ENCODE results near the gene CCDC30. TPM values are rescaled to one million over a fixed set of nuclear protein-coding genes. Genes with fewer than 3 reads are reported as not detected.

The CCDC30 gene
- total RNA-seq, 2 experiments from 2014 or later: 1.2 to 1.3 TPM

DNA sequence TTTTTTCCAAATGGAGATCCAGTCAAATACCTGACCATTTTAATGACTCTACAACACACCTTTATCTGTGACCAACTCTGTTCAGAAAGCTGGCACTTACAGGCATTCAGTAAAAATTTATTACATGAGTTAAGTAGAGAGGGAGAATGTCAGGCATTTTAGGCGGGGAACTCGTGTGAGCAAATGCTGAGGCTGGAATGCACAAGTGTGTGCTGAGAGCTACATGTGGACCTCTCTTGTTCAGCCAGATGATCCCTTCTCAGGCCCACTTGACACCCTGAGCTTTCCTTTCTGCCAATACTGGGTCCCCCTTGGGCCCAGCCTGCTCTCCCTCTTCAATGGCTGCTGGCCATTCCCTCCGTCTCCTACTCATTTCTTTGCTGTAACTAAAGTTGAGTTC lies 206.8 kb downstream of the CCDC30 start:
- peaks cover 4% of the 10 kb centered on the region for H3K4me1 Mint-ChIP-seq (ENCODE audit: low read depth)
- no peaks in the 10 kb centered on the region for H3K9me3 Mint-ChIP-seq
- Histone ChIP-seq H3K4me1 (ENCODE audit: insufficient read depth, low read length) (no peaks in the 10 kb centered on the region), H3K9me3 (ENCODE audit: control insufficient read depth in 1 of 2, insufficient read depth in 1 of 2, low read length in 2 of 2) (no peaks in the 10 kb centered on the region), H3K36me3 (ENCODE audit: insufficient read depth, low read length) (peaks cover 69% of the 10 kb centered on the region), H3K27me3 (ENCODE audit: control insufficient read depth in 1 of 2, insufficient read depth in 2 of 2, low read length in 2 of 2) (no peaks in the 10 kb centered on the region), H3K27ac (ENCODE audit: low read depth in 1 of 2, low read length in 2 of 2) (no peak overlapping the region), H3K4me3 (ENCODE audit: low read length) (no peak overlapping the region)
- intact Hi-C loops (cut with DNase I, micrococcal nuclease): no loop called here
- no peak overlapping the region for H3K27ac Mint-ChIP-seq
- ChIA-PET POLR2A (interaction anchor here (2.6 kb wide), 1 partner anchor 12 kb away, joined by 13 read pairs; the partner anchor contains the start of gene YBX1), CTCF (no interaction called here)
- no peak for DNase-seq
- H3K36me3 Mint-ChIP-seq (ENCODE audit: low read depth): peaks cover 78% of the 10 kb centered on the region
- ATAC-seq (ENCODE audit: poor library complexity): no peak
- H3K4me3 Mint-ChIP-seq: no peak overlapping the region
- TF ChIP-seq, protein P1, sequence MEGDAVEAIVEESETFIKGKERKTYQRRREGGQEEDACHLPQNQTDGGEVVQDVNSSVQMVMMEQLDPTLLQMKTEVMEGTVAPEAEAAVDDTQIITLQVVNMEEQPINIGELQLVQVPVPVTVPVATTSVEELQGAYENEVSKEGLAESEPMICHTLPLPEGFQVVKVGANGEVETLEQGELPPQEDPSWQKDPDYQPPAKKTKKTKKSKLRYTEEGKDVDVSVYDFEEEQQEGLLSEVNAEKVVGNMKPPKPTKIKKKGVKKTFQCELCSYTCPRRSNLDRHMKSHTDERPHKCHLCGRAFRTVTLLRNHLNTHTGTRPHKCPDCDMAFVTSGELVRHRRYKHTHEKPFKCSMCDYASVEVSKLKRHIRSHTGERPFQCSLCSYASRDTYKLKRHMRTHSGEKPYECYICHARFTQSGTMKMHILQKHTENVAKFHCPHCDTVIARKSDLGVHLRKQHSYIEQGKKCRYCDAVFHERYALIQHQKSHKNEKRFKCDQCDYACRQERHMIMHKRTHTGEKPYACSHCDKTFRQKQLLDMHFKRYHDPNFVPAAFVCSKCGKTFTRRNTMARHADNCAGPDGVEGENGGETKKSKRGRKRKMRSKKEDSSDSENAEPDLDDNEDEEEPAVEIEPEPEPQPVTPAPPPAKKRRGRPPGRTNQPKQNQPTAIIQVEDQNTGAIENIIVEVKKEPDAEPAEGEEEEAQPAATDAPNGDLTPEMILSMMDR (IDR thresholded peaks at IDR 0.05): no peak
- H3K27me3 Mint-ChIP-seq: no peaks in the 10 kb centered on the region

DNA sequence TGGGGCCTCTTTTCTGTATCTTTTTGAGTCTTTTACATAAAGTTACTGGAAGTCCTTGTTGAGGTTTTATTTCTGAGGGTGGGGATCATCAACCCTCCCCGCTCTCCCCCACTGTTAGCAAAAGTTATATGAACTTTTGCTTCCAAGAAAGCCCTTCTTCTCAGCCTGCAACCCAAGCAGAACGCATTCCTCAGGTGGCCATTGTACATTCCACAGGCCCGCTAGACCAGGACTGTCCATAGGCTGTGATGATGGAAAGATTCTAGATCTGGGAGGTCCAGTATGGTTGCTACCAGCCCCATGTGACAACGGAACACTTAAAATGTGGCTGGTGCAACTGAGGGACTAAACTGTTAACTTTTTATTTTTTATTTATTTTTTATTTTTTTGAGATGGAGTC lies 207.3 kb downstream of the CCDC30 start:
- CTCF ChIA-PET: no interaction called here
- Histone ChIP-seq H3K9me3 (ENCODE audit: control insufficient read depth in 1 of 2, insufficient read depth in 1 of 2, low read length in 2 of 2) (no peaks in the 10 kb centered on the region), H3K27me3 (ENCODE audit: control insufficient read depth in 1 of 2, insufficient read depth in 2 of 2, low read length in 2 of 2) (no peaks in the 10 kb centered on the region), H3K27ac (ENCODE audit: low read depth in 1 of 2, low read length in 2 of 2) (no peak overlapping the region), H3K4me1 (ENCODE audit: insufficient read depth, low read length) (no peaks in the 10 kb centered on the region), H3K4me3 (ENCODE audit: low read length) (no peak overlapping the region), H3K36me3 (ENCODE audit: insufficient read depth, low read length) (peaks cover 70% of the 10 kb centered on the region)
- H3K9me3 Mint-ChIP-seq: no peaks in the 10 kb centered on the region
- H3K36me3 Mint-ChIP-seq (ENCODE audit: low read depth): peaks cover 81% of the 10 kb centered on the region
- intact Hi-C loops (cut with DNase I, micrococcal nuclease): no loop called here
- H3K27me3 Mint-ChIP-seq: no peaks in the 10 kb centered on the region
- POLR2A ChIA-PET: interaction anchor here (2.6 kb wide), 1 partner anchor 12 kb away, joined by 13 read pairs; the partner anchor contains the start of gene YBX1
- TF ChIP-seq, protein P1 (IDR thresholded peaks at IDR 0.05): no peak
- peaks cover 4% of the 10 kb centered on the region for H3K4me1 Mint-ChIP-seq (ENCODE audit: low read depth)
- no peak overlapping the region for H3K27ac Mint-ChIP-seq
- DNase-seq (no peak), ATAC-seq (ENCODE audit: poor library complexity) (no peak)
- no peak overlapping the region for H3K4me3 Mint-ChIP-seq

DNA sequence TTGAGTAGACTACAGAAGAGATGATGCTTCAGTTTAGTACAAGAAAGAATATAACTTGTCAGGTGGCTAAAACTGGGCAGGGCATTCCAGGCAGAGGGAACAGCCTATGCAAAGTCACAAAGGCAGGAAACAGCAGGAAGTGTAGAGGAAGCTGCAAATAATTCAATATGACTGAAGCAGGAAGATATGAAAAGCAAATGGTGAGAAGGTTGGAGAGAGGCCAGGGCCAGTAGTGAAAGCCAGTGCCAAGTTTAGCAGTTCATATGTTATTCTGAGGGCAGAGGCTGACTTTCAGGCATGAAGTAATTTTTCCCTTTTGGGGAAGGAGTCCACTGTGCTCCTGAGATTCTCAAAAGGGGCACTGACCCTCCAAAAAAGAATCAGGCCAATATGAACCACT lies 211.1 kb downstream of the CCDC30 start:
- intact Hi-C loops (cut with DNase I, micrococcal nuclease): no loop called here
- peaks cover 39% of the 10 kb centered on the region for H3K36me3 ChIP-seq (ENCODE audit: insufficient read depth, low read length)
- no peak overlapping the region for H3K4me3 ChIP-seq (ENCODE audit: low read length)
- ChIA-PET POLR2A (interaction anchor here (2.0 kb wide), 1 partner anchor 9 kb away, joined by 5 read pairs; the partner anchor contains the start of gene YBX1), CTCF (no interaction called here)
- H3K4me1 ChIP-seq (ENCODE audit: insufficient read depth, low read length): no peaks in the 10 kb centered on the region
- TF ChIP-seq, protein P1 (IDR thresholded peaks at IDR 0.05): no peak
- no peak overlapping the region for H3K27ac ChIP-seq (ENCODE audit: low read depth in 1 of 2, low read length in 2 of 2)
- Mint-ChIP-seq H3K27me3 (no peaks in the 10 kb centered on the region), H3K27ac (peak overlapping the region; percentile 12), H3K4me1 (ENCODE audit: low read depth) (no peaks in the 10 kb centered on the region), H3K4me3 (no peak overlapping the region), H3K36me3 (ENCODE audit: low read depth) (peaks cover 57% of the 10 kb centered on the region), H3K9me3 (no peaks in the 10 kb centered on the region)
- H3K9me3 ChIP-seq (ENCODE audit: control insufficient read depth in 1 of 2, insufficient read depth in 1 of 2, low read length in 2 of 2): no peaks in the 10 kb centered on the region
- H3K27me3 ChIP-seq (ENCODE audit: control insufficient read depth in 1 of 2, insufficient read depth in 2 of 2, low read length in 2 of 2): no peaks in the 10 kb centered on the region
- no peak for DNase-seq
- ATAC-seq (ENCODE audit: poor library complexity): no peak

All from CD4-positive, alpha-beta T cell (primary cell).